ENCODE results near the gene SLC52A3.
A peak's percentile ranks its signal among the peaks of the same experiment; 100 is the strongest.

The SLC52A3 gene

DNA sequence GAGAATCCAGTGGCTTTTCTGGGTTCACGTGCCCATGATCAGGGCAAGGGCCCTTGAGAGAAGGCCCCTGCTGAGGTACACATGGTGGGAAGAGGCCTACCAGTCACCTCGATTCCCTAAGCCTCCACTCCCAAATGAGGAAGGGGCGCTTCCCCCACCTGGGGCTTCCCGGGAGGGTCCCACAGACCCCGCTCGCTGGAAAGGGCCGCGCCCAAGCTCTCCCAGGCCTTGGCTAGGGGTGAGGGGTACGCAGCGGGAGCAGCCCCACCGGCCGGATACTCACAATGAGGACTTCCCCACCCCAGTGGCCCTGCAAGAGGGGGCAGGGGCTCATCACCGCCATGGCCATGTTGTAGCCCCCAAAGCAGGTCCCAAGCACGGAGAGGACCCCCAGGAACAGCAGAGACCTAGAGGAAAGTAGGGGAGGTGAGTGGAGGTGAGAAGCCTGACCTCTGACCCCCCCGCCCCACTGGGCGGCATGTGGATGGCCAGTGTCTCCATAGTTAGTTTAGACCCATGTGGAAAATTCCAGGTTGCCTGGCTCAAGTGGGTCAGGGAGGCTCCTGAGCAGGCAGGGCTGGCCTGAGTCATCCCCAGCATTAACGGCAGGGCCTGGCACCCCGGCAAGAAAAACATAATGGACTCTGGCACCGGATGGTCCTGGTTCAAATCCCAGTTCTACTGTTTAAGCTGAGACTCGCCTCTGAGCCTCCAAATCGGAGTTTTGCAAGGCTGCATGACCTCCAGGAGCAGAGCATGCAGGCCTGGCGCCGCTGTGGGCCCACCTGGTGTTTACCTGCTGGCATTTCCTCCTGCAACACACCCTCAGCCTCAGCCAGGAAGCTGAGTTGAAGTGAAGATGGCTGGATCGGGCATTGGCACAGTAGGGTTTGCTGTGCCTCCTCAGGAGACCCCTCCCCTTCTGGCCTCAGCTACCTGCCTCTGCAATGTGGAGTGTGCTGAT is 6.6 kb downstream of the SLC52A3 start:
- DNase-seq (ENCODE audit: insufficient read length, low spot score) (no peak), FAIRE-seq (no peak)
- TF ChIP-seq, protein P1, sequence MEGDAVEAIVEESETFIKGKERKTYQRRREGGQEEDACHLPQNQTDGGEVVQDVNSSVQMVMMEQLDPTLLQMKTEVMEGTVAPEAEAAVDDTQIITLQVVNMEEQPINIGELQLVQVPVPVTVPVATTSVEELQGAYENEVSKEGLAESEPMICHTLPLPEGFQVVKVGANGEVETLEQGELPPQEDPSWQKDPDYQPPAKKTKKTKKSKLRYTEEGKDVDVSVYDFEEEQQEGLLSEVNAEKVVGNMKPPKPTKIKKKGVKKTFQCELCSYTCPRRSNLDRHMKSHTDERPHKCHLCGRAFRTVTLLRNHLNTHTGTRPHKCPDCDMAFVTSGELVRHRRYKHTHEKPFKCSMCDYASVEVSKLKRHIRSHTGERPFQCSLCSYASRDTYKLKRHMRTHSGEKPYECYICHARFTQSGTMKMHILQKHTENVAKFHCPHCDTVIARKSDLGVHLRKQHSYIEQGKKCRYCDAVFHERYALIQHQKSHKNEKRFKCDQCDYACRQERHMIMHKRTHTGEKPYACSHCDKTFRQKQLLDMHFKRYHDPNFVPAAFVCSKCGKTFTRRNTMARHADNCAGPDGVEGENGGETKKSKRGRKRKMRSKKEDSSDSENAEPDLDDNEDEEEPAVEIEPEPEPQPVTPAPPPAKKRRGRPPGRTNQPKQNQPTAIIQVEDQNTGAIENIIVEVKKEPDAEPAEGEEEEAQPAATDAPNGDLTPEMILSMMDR (IDR thresholded peaks at IDR 0.05; ENCODE audit: insufficient read depth, missing control alignments) = no peak

DNA sequence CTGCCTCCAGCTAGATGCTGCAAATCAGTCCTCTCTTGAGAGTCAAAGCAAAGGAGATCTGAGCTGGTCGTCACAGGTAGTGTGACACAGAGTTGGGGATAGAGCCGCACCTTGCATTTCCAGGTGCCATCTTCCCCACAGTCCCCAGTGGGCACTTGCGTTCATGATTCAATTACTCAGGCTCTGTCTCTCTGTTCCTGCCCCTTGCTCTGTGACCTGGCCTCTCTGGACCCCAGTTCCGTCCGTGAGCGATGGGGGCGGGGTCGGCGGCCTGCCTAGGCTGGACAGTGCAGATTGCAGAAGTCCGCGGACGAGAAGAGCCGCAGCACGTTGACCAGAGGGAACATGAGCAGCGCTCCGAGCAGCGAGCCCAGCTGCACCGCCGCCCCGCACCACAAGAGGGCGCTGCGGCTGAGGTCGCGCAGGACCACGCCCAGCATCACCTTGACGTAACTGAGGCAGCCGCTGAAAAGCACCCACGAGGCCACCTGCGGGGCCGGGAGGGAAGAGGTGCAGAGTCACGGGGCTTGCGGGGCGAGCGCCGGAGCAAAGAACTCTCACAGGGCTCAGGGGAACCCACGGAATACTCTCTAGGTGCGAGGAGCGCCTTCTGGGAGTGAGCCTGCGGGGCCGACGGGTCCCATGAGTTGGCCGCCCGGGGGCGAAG is 7.4 kb downstream of the SLC52A3 start:
- DNase-seq (ENCODE audit: insufficient read length, low spot score) (no peak), FAIRE-seq (no peak)

GRCh38 chr20:757506-757905 is 10.8 kb downstream of the SLC52A3 start:
- no peak for FAIRE-seq
- TF ChIP-seq, protein P1 (IDR thresholded peaks at IDR 0.05; ENCODE audit: insufficient read depth, missing control alignments) = no peak
- DNase-seq (ENCODE audit: insufficient read length, low spot score) = no peak

More for the DNA sequence above, 7.4 kb downstream of the SLC52A3 start:
- TF ChIP-seq, protein P1 (IDR thresholded peaks at IDR 0.05; ENCODE audit: insufficient read depth, missing control alignments) = peak; percentile 16

- no peak for DNase-seq (ENCODE audit: insufficient read length, low spot score)
- TF ChIP-seq, protein P1 (IDR thresholded peaks at IDR 0.05; ENCODE audit: insufficient read depth, missing control alignments) = no peak
Measured at GRCh38 chr20:755941-756340, 12.4 kb downstream of the SLC52A3 start.

GRCh38 chr20:754904-755303 is 13.4 kb downstream of the SLC52A3 start:
- FAIRE-seq (no peak), DNase-seq (ENCODE audit: insufficient read length, low spot score) (no peak)
- TF ChIP-seq, protein P1 (IDR thresholded peaks at IDR 0.05; ENCODE audit: insufficient read depth, missing control alignments) = no peak

More at GRCh38 chr20:755941-756340, 12.4 kb downstream of the SLC52A3 start:
- FAIRE-seq = no peak

- TF ChIP-seq, protein P1 (IDR thresholded peaks at IDR 0.05; ENCODE audit: insufficient read depth, missing control alignments) = no peak
- DNase-seq (ENCODE audit: insufficient read length, low spot score) (no peak), FAIRE-seq (no peak)
Measured at GRCh38 chr20:753897-754635, 14.2 kb downstream of the SLC52A3 start.

Data from D721Med (cell line).